ENCODE measurements around the gene ADH6. TPM values are rescaled to one million over a fixed set of nuclear protein-coding genes. Genes with fewer than 3 reads are reported as not detected.
A peak's percentile ranks its signal among the peaks of the same experiment; 100 is the strongest.

ADH6 gene
- total and polyA plus RNA-seq, 2 of the 8 experiments (the other 6 are each of a cell fraction or from before 2014, with no cell fraction given), result not detected

DNA sequence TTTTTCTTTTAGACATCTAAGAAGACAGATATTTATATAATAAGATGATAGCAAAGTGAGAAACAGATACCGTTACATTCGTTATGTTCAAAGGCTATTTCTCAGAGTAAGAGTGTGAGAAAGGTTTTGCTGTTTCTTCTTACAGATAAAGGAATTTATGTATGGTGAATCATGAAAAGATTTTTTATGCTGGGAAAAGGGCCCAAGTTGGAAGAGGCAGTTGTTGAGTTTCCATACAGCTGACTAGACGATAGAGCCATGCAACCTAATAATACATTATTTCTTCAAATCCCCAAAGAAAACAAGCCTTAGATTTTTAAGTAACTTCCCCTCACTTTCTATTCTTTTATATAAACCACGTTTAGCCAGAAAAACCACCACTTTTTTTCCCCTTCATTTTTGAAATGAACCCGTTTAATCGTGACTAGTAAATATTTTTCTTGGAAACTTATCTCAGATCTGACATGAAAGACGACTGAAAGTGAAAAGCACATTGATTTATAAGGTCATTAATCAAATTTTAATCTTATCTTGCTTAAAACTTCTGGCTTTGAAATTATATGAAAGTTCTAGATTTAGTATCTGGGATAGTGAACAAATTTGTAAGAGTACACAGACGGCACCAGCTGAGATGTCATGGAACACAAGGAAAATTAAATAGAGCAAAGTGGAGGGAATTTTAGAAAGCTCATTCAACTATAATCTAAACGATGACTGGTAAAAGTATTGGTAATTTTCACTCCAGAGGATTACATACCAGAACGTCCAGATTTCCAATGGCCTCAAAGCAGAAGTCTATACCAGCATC lies 10.9 kb downstream of the ADH6 start:
- H3K18ac ChIP-seq (ENCODE audit: extremely low read depth, low read length), result no peak overlapping the region; the same call in 1 of the 2 replicates
- peaks cover 0 to 7% (median 4%) of the 10 kb centered on the region in 4 experiments; a peak in 2 of 7 replicates for H3K4me1 ChIP-seq (replicated peaks in 1 of 4; ENCODE audit: control insufficient read depth in 3 of 4, insufficient read depth in 4 of 4, low read length in 3 of 4)
- FAIRE-seq, result no peak
- 83% methylated on average over 10 of the region's 10 CpGs; no CpG with 5 or more reads in 1 of the 2 experiments for WGBS, 2 experiments (ENCODE audit: extremely low coverage in 1 of 2, insufficient coverage in 1 of 2, insufficient read length in 1 of 2, insufficient replicate concordance in 2 of 2, low coverage in 1 of 2, low lambda C conversion rate in 2 of 2, missing lambda C conversion rate in 1 of 2)
- no peak overlapping the region for H2AK5ac ChIP-seq (ENCODE audit: low read depth, low read length)
- H4K8ac ChIP-seq (ENCODE audit: extremely low read depth, insufficient read depth, low read length), result no peak overlapping the region
- H3K23ac ChIP-seq (ENCODE audit: insufficient read length), result no peak overlapping the region
- H3K4me3 ChIP-seq (ENCODE audit: extremely low read depth in 1 of 4, insufficient read depth in 2 of 4, low read depth in 3 of 4, low read length in 4 of 4), result no peak overlapping the region
- no peaks in the 10 kb centered on the region for H4K20me1 ChIP-seq (replicated peaks in 1 of 2; ENCODE audit: control insufficient read depth in 1 of 2, insufficient read depth in 2 of 2, low read length in 2 of 2)
- H2BK12ac ChIP-seq (ENCODE audit: low read depth, low read length), result no peak overlapping the region
- no peak overlapping the region for H3K14ac ChIP-seq (ENCODE audit: insufficient read length)
- peak overlapping the region in 1 of 2 experiments; percentile 48; a peak in 1 of 4 replicates for H3K4me2 ChIP-seq (ENCODE audit: insufficient read depth in 1 of 2, low read depth in 2 of 2, low read length in 2 of 2)
- no peaks in the 10 kb centered on the region for H3K23me2 ChIP-seq (ENCODE audit: low read depth, low read length)
- H3K27ac ChIP-seq (ENCODE audit: low read depth, low read length), result no peak overlapping the region
- H2AFZ ChIP-seq (ENCODE audit: low read length), result no peak overlapping the region
- no peak for TF ChIP-seq SIN3A (conservative IDR thresholded peaks at IDR 0.05 in 1 of 2, IDR thresholded peaks at IDR 0.05 in 1 of 2; ENCODE audit: low read depth in 1 of 2, low read length in 2 of 2)
- TF ChIP-seq HDAC6 (IDR thresholded peaks at IDR 0.05; ENCODE audit: low read depth, low read length), result no peak
- TF ChIP-seq, protein P1, sequence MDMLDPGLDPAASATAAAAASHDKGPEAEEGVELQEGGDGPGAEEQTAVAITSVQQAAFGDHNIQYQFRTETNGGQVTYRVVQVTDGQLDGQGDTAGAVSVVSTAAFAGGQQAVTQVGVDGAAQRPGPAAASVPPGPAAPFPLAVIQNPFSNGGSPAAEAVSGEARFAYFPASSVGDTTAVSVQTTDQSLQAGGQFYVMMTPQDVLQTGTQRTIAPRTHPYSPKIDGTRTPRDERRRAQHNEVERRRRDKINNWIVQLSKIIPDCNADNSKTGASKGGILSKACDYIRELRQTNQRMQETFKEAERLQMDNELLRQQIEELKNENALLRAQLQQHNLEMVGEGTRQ (IDR thresholded peaks at IDR 0.05; ENCODE audit: low read length), result no peak
- H3K36me3 ChIP-seq (ENCODE audit: control insufficient read depth in 2 of 4, insufficient read depth in 4 of 4, low read length in 3 of 4), result no peaks in the 10 kb centered on the region
- no peaks in the 10 kb centered on the region for H3K79me1 ChIP-seq (ENCODE audit: low read depth, low read length)
- H2BK120ac ChIP-seq (replicated peaks; ENCODE audit: low read depth, low read length), result no peak overlapping the region
- H3K27me3 ChIP-seq (replicated peaks in 1 of 4; ENCODE audit: control insufficient read depth in 3 of 4, extremely low read depth in 1 of 4, insufficient read depth in 3 of 4, low read length in 3 of 4), result peaks cover 0 to 1% (median 0%) of the 10 kb centered on the region in 4 experiments; a peak in 1 of 7 replicates
- H4K91ac ChIP-seq (replicated peaks; ENCODE audit: insufficient read length, low read length), result no peak overlapping the region
- DNase-seq (ENCODE audit: low read depth in 1 of 2, low spot score in 2 of 2), result no peak
- no peak overlapping the region for H4K5ac ChIP-seq (ENCODE audit: insufficient read length, low read depth, low read length)
- H3K56ac ChIP-seq (replicated peaks; ENCODE audit: insufficient read length, low read depth, low read length), result no peak overlapping the region
- no peak overlapping the region for H2BK5ac ChIP-seq (ENCODE audit: low read depth, low read length)
- no peak overlapping the region for H3K9ac ChIP-seq (replicated peaks in 1 of 4; ENCODE audit: extremely low read depth in 1 of 4, low read depth in 3 of 4, low read length in 3 of 4)
- ChIA-PET CTCF (ENCODE audit: partially characterized antibody) (no interaction called here), POLR2A (ENCODE audit: partially characterized antibody) (interaction anchor here (0.6 to 1.2 kb wide), 4 partner anchors 7 to 280 kb away, joined by 3 to 6 read pairs (median 4); no protein-coding TSS in a partner anchor)
- H3K79me2 ChIP-seq (ENCODE audit: control insufficient read depth in 1 of 2, insufficient read depth in 2 of 2, low read length in 2 of 2), result no peaks in the 10 kb centered on the region
- no peaks in the 10 kb centered on the region for H3K9me3 ChIP-seq (ENCODE audit: insufficient read depth in 2 of 2, low read depth in 1 of 2, low read length in 1 of 2)
- H2BK15ac ChIP-seq (ENCODE audit: low read length), result no peak overlapping the region
- H2BK20ac ChIP-seq (ENCODE audit: low read length), result no peak overlapping the region
- no peak overlapping the region for H3K4ac ChIP-seq (replicated peaks; ENCODE audit: insufficient read length, low read depth, low read length)
